ENCODE results near the gene PBRM1. TPM values are rescaled to one million over a fixed set of nuclear protein-coding genes. Genes with fewer than 3 reads are reported as not detected.

The PBRM1 gene
- total RNA-seq, 4 donors from 2014 or later, result 60.3 to 335 (median 134) TPM

- in situ Hi-C loops (cut with MboI; ENCODE audit: low pct_ligation_motif_present in 1 of 4, low pct_unique_long_range_greater_than_20kb in 1 of 4, low sequenced_read_pairs in 3 of 4), result no loop called here
- peak overlapping the region; percentile 6 to 60 (median 26) for H3K27ac ChIP-seq
- no peaks in the 10 kb centered on the region for H3K36me3 ChIP-seq
- peaks cover 0 to 3% (median 0%) of the 10 kb centered on the region in 4 donors for H3K4me1 ChIP-seq
- WGBS, 2 donors (ENCODE audit: low coverage in 1 of 2), result 61 to 72% methylated on average over 5 to 24 of the region's 24 CpGs
- TF ChIP-seq CTCF (IDR thresholded peaks at IDR 0.05) (no peak), POLR2A (IDR thresholded peaks at IDR 0.05) (no peak), POLR2AphosphoS5 (IDR thresholded peaks at IDR 0.05) (no peak), EP300 (IDR thresholded peaks at IDR 0.05; ENCODE audit: low read depth) (no peak)
- peak; percentile 41 for DNase-seq
- H3K4me3 ChIP-seq, result no peak overlapping the region
- no peaks in the 10 kb centered on the region for H3K27me3 ChIP-seq
- no peaks in the 10 kb centered on the region for H3K9me3 ChIP-seq
- intact Hi-C loops (cut with DNase I; ENCODE audit: low total_unique reads), result no loop called here
Observed at GRCh38 chr3:52498137-52499054, 187.3 kb downstream of the PBRM1 start.

GRCh38 chr3:52495777-52496602 is 189.7 kb downstream of the PBRM1 start:
- Histone ChIP-seq H3K36me3 (peaks cover 0 to 16% (median 6%) of the 10 kb centered on the region in 4 donors), H3K27ac (peak overlapping the region; percentile 48 to 70 (median 58)), H3K27me3 (no peaks in the 10 kb centered on the region), H3K9me3 (no peaks in the 10 kb centered on the region), H3K4me1 (peaks cover 0 to 3% (median 0%) of the 10 kb centered on the region in 4 donors), H3K4me3 (peak overlapping the region in 3 of 4 donors; percentile 4 to 32 (median 13))
- 62% methylated on average over 11 of the region's 16 CpGs; no CpG with 5 or more reads in 1 of the 2 donors for WGBS, 2 donors (ENCODE audit: low coverage in 1 of 2)
- TF ChIP-seq EP300 (IDR thresholded peaks at IDR 0.05; ENCODE audit: low read depth) (no peak), POLR2AphosphoS5 (IDR thresholded peaks at IDR 0.05) (peak in 1 of 3 donors; percentile 19)
- no peak for DNase-seq
- intact Hi-C loops (cut with DNase I; ENCODE audit: low total_unique reads), result no loop called here
- in situ Hi-C loops (cut with MboI; ENCODE audit: low pct_ligation_motif_present in 1 of 4, low pct_unique_long_range_greater_than_20kb in 1 of 4, low sequenced_read_pairs in 3 of 4), result no loop called here

Small RNAs within 50 kb of the gene (small RNA-seq; reads per million reads assigned to genes)
- 0 to 0.24 (median 0) reads per million in 4 donors for gene AC006254.2
- gene RF00569, result 7,069 to 24,418 (median 11,838) reads per million in 4 donors
- 0 reads per million in 4 donors for gene RF01183
- 0 reads per million in 4 donors for gene RNU6-856P
- 0 reads per million in 4 donors for gene RNU6ATAC16P
- gene SNORD19, result 0 reads per million in 4 donors
- gene SNORD19B, result 0 reads per million in 4 donors
- gene SNORD69, result 2,498 to 5,513 (median 2,837) reads per million in 4 donors

Other genes starting within 250 kb of the PBRM1 start
- gene SEMA3G, start 240.8 kb downstream of the PBRM1 start, total RNA-seq, result 10 to 100 TPM in 1 of 4 donors, 1 to 10 TPM in 3; 1.2 to 21.7 (median 2.3) TPM
- gene TNNC1, start 231.9 kb downstream of the PBRM1 start, total RNA-seq, result 10 to 100 TPM in 1 of 4 donors, 1 to 10 TPM in 1, not detected in 2; 7.1 to 10.4 TPM
- gene NISCH, start 230.3 kb downstream of the PBRM1 start, total RNA-seq, result 100 to 1,000 TPM in 2 of 4 donors, 10 to 100 TPM in 2; 72.0 to 137 (median 98.6) TPM
- 100 to 1,000 TPM in 1 of 4 donors, 10 to 100 TPM in 3; 42.6 to 152 (median 70.3) TPM for gene STAB1, start 190.6 kb downstream of the PBRM1 start, total RNA-seq
- 10 to 100 TPM in 2 of 4 donors, 1 to 10 TPM in 1, not detected in 1; 5.5 to 16.7 (median 14.9) TPM for gene NT5DC2, start 152.1 kb downstream of the PBRM1 start, total RNA-seq
- 10 to 100 TPM in 1 of 4 donors, 1 to 10 TPM in 2, not detected in 1; 2.6 to 22.1 (median 4.0) TPM for gene UQCC5, start 149.3 kb downstream of the PBRM1 start, total RNA-seq
- gene GNL3, start 119 bp upstream of the PBRM1 start, total RNA-seq, result 10 to 100 TPM; 19.1 to 54.5 (median 37.4) TPM
- 10 to 100 TPM in 3 of 4 donors, not detected in 1; 34.3 to 52.6 (median 37.2) TPM for gene GLT8D1, start 19.9 kb upstream of the PBRM1 start, total RNA-seq
- gene SPCS1, start 20.2 kb upstream of the PBRM1 start, total RNA-seq, result 100 to 1,000 TPM in 2 of 4 donors, 10 to 100 TPM in 2; 24.3 to 120 (median 70.5) TPM
- gene NEK4, start 85.0 kb upstream of the PBRM1 start, total RNA-seq, result 10 to 100 TPM; 14.6 to 35.0 (median 22.1) TPM
- gene ITIH1, start 91.7 kb upstream of the PBRM1 start, total RNA-seq, result not detected
- 1 to 10 TPM in 1 of 4 donors, under 1 TPM in 1, not detected in 2; 0.27 to 1.6 TPM for gene ITIH3, start 108.9 kb upstream of the PBRM1 start, total RNA-seq
- 1 to 10 TPM in 3 of 4 donors, under 1 TPM in 1; 0.60 to 9.5 (median 4.9) TPM for gene ITIH4, start 144.8 kb upstream of the PBRM1 start, total RNA-seq
- gene MUSTN1, start 149.1 kb upstream of the PBRM1 start, total RNA-seq, result 10 to 100 TPM in 2 of 4 donors, 1 to 10 TPM in 2; 3.0 to 26.5 (median 11.8) TPM
- 10 to 100 TPM in 3 of 4 donors, 1 to 10 TPM in 1; 8.2 to 33.0 (median 16.4) TPM for gene STIMATE, start 211.6 kb upstream of the PBRM1 start, total RNA-seq